GM19438 (cell line): ENCODE results near the gene GRM8.

Experiments used
- ATAC-seq: cut with Tn5 transposase; IDR thresholded peaks from one replicate; pipeline ENCODE4 v1.9.1; 2021; ENCODE audit warnings: low read depth; ENCODE audit not compliant: unreplicated experiment

Gene GRM8

GRCh38 chr7:126483972-126484371 lies 768.8 kb downstream of the GRM8 start:
- ATAC-seq, result no peak

GRCh38 chr7:126472825-126473224 lies 779.9 kb downstream of the GRM8 start:
- ATAC-seq, result no peak

- no peak for ATAC-seq
These were observed 790.3 kb downstream of the GRM8 start for GRCh38 chr7:126462405-126462804.

- ATAC-seq, result no peak
These were observed 792.1 kb downstream of the GRM8 start for GRCh38 chr7:126460664-126461063.

- no peak for ATAC-seq
These were observed 799.6 kb downstream of the GRM8 start for GRCh38 chr7:126453104-126453503.

GRCh38 chr7:126450269-126450671 lies 802.5 kb downstream of the GRM8 start:
- ATAC-seq, result peak; percentile 91

- peak; percentile 6 for ATAC-seq
These were observed 803.0 kb downstream of the GRM8 start for GRCh38 chr7:126449611-126450268.

- ATAC-seq, result no peak
These were observed 804.8 kb downstream of the GRM8 start for GRCh38 chr7:126447984-126448383.

- no peak for ATAC-seq
These were observed 806.8 kb downstream of the GRM8 start for GRCh38 chr7:126445991-126446390.

- ATAC-seq, result no peak
These were observed 808.8 kb downstream of the GRM8 start for GRCh38 chr7:126443951-126444350.

- no peak for ATAC-seq
These were observed 809.8 kb downstream of the GRM8 start for GRCh38 chr7:126442908-126443307.

- no peak for ATAC-seq
These were observed 811.0 kb downstream of the GRM8 start for GRCh38 chr7:126441745-126442144.

GRCh38 chr7:126440542-126440941 lies 812.2 kb downstream of the GRM8 start:
- ATAC-seq, result no peak

- ATAC-seq, result no peak
These were observed 816.4 kb downstream of the GRM8 start for GRCh38 chr7:126436213-126436868.

GRCh38 chr7:126426652-126427051 lies 826.1 kb downstream of the GRM8 start:
- no peak for ATAC-seq

- no peak for ATAC-seq
These were observed 827.8 kb downstream of the GRM8 start for GRCh38 chr7:126424985-126425384.

GRCh38 chr7:126419047-126419446 lies 833.7 kb downstream of the GRM8 start:
- ATAC-seq, result no peak

GRCh38 chr7:126411821-126412383 lies 840.8 kb downstream of the GRM8 start:
- ATAC-seq, result no peak

- ATAC-seq, result no peak
These were observed 841.5 kb downstream of the GRM8 start for GRCh38 chr7:126411032-126411820.

- ATAC-seq, result no peak
These were observed 849.7 kb downstream of the GRM8 start for GRCh38 chr7:126403040-126403439.

GRCh38 chr7:126401918-126402317 lies 850.8 kb downstream of the GRM8 start:
- no peak for ATAC-seq
